Heart right ventricle (tissue), 16 donors: ENCODE results near the gene ARHGEF37. TPM values are rescaled to one million over a fixed set of nuclear protein-coding genes. Genes with fewer than 3 reads are reported as not detected.

Experiments
- ATAC-seq, 8 donors: fragments of 200-7000 bp; cut with Tn5 transposase; one replicate each; pipeline ENCODE4 v1.9.1; 2020; ENCODE audit warnings: mild to moderate bottlenecking in 8 of 8, moderate library complexity in 8 of 8, moderate number of reproducible peaks in 1 of 8
- DNase-seq, 2 donors: peaks; one replicate each; pipeline ENCODE4 v3.0.0-alpha.2; 2020
- H3K27ac ChIP-seq, 10 donors: fragments of 200-600 bp; sonication (generic) in 2 of 10; one replicate each; pipeline versions ENCODE4 v1.5.0 to v1.8.0; 2020 to 2022; ENCODE audit warnings: mild to moderate bottlenecking in 3 of 10
- H3K27me3 ChIP-seq, 7 donors: fragments of 200-600 bp; one replicate each; pipeline ENCODE4 v1.8.0; 2021 to 2022; ENCODE audit warnings: mild to moderate bottlenecking in 2 of 7
- H3K36me3 ChIP-seq, 9 donors: fragments of 200-600 bp; sonication (generic) in 1 of 9; one replicate each; pipeline versions ENCODE4 v1.5.0 to v1.8.0; 2020 to 2022; ENCODE audit warnings: mild to moderate bottlenecking in 2 of 9
- H3K4me1 ChIP-seq, 9 donors: fragments of 200-600 bp; sonication (generic) in 1 of 9; one replicate each; pipeline versions ENCODE4 v1.5.0 to v1.8.0; 2020 to 2022; ENCODE audit warnings: mild to moderate bottlenecking in 4 of 9
- H3K4me3 ChIP-seq, 10 donors: fragments of 200-600 bp; sonication (generic) in 2 of 10; one replicate each; pipeline versions ENCODE4 v1.5.0 to v1.8.0; 2020 to 2022; ENCODE audit warnings: mild to moderate bottlenecking in 7 of 10, moderate library complexity in 2 of 10
- H3K9me3 ChIP-seq, 11 donors: fragments of 200-600 bp in 10 of 11; sonication (generic) in 2 of 11; one replicate each; pipeline versions ENCODE4 v1.5.0 to v1.8.0; 2013 to 2022; ENCODE audit warnings: mild to moderate bottlenecking in 2 of 11, control low read depth in 1 of 11, moderate library complexity in 1 of 11
- WGBS, 2 donors: extraction: QIAGEN DNeasy Blood & Tissue Kit; methylation state at CpG; one replicate each; pipeline ENCODE4 v1.1.7; 2013; ENCODE audit warnings: inconsistent platforms in 1 of 2; 5-methylcytosine and 5-hydroxymethylcytosine counted together
- intact Hi-C, 10 donors: fragments of 100-400 bp; cut with DNase I; formaldehyde crosslinking; loops; one replicate each; pipeline versions ENCODE4 v1.11.1 to v1.14.2; 2022
- polyA plus RNA-seq, 2 donors: library from polyadenylated mRNA; stranded (reverse); fragments of 200-250 nt; gene quantifications; one replicate each; pipeline ENCODE4 v1.2.3, GENCODE V29; 2013
- total RNA-seq, 10 donors: library from RNA; stranded (reverse); fragmentation: NEBNext Ultra II Directional in 3 of 10; extraction: Animal tissue kit (Norgen Biotek cat#: 25700) in 3 of 10; gene quantifications; one replicate each; pipeline versions ENCODE4 v1.2.1 to v1.2.4, GENCODE V29; 2021 to 2023
- TF ChIP-seq, protein P1 (sequence below), 9 donors: fragments of 200-600 bp; sonication (generic) in 2 of 9; IDR thresholded peaks; one replicate each; pipeline versions ENCODE4 v1.5.0 to v1.8.0; 2021 to 2022; ENCODE audit warnings: antibody characterized with exemption in 9 of 9, mild to moderate bottlenecking in 5 of 9, moderate library complexity in 1 of 9
- donor health status: Arrhythmogenic right ventricular cardiomyopathy.
- donor health status: ischemic (EF 13 %, LVEDD 7.1; RV severe dilation, severe dysfunction).
- donor health status: healthy with polysubstance abuse.
- donor health status: DM: no; HTN: yes; CAD: no.
- donor health status: DM: no; HTN: no; CAD: no.
- donor health status: ischemic (EF 25% LVEDD 6.9; RV normal size, moderate dysfunction).
- donor health status: ischemic (EF 25% LVEDD 5.7; RV mildly dilated, moderate dysfunction).
- donor health status: healthy.
- donor health status: DM: yes; HTN: yes; CAD: no.
- donor health status: Ischemic cardiomyopathy.
- donor health status: ischemic (EF 35%, LVEDD 5.7; RV mildly dilated, moderate dysfunction).
- donor health status: nonischemic (EF 11% LVEDD 7.7; RV severe dilation, severe dysfunction).
- donor health status: DM: yes; HTN: yes; CAD: no.
- donor health status: PGD.
- donor health status: ischemic (EF 29% LVEDD 5.4; RV normal size, mild dysfunction).
- donor health status: nonischemic (EF 23%, LVEDD 6.1; RV moderate dilation, normal function).

Gene ARHGEF37
- total and polyA plus RNA-seq, 12 donors, result 4.5 to 31.8 (median 17.1) TPM

GRCh38 chr5:149632311-149633251, 51.3 kb downstream of the ARHGEF37 start:
- H3K36me3 ChIP-seq, result peaks cover 0 to 54% (median 3%) of the 10 kb centered on the region in 9 donors
- intact Hi-C loops, result loop anchor here in 2 of 10 donors (5.0 to 10.0 kb wide), 2 partner anchors 332 to 360 kb away; partner anchors contain the start of gene SLC26A2 (in 1 of the 2)
- peaks cover 4 to 28% (median 11%) of the 10 kb centered on the region in 9 donors for H3K4me1 ChIP-seq
- DNase-seq, result no peak
- peak overlapping the region in 4 of 10 donors; percentile 5 to 45 (median 10) for H3K27ac ChIP-seq
- TF ChIP-seq, protein P1, sequence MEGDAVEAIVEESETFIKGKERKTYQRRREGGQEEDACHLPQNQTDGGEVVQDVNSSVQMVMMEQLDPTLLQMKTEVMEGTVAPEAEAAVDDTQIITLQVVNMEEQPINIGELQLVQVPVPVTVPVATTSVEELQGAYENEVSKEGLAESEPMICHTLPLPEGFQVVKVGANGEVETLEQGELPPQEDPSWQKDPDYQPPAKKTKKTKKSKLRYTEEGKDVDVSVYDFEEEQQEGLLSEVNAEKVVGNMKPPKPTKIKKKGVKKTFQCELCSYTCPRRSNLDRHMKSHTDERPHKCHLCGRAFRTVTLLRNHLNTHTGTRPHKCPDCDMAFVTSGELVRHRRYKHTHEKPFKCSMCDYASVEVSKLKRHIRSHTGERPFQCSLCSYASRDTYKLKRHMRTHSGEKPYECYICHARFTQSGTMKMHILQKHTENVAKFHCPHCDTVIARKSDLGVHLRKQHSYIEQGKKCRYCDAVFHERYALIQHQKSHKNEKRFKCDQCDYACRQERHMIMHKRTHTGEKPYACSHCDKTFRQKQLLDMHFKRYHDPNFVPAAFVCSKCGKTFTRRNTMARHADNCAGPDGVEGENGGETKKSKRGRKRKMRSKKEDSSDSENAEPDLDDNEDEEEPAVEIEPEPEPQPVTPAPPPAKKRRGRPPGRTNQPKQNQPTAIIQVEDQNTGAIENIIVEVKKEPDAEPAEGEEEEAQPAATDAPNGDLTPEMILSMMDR (IDR thresholded peaks at IDR 0.05), result no peak
- no peaks in the 10 kb centered on the region for H3K27me3 ChIP-seq
- peak in 6 of 8 donors; percentile 31 to 62 (median 40) for ATAC-seq
- H3K9me3 ChIP-seq, result no peaks in the 10 kb centered on the region
- WGBS, 2 donors, result 71 to 73% methylated on average over 12 of the region's 12 CpGs
- no peak overlapping the region for H3K4me3 ChIP-seq

GRCh38 chr5:149633476-149634350, 52.4 kb downstream of the ARHGEF37 start:
- Histone ChIP-seq H3K36me3 (peaks cover 0 to 42% (median 0%) of the 10 kb centered on the region in 9 donors), H3K4me1 (peaks cover 4 to 28% (median 11%) of the 10 kb centered on the region in 9 donors), H3K4me3 (no peak overlapping the region), H3K27me3 (no peaks in the 10 kb centered on the region), H3K9me3 (no peaks in the 10 kb centered on the region), H3K27ac (no peak overlapping the region)
- ATAC-seq (no peak), DNase-seq (no peak)
- TF ChIP-seq, protein P1 (IDR thresholded peaks at IDR 0.05), result no peak
- 76 to 80% methylated on average over 8 of the region's 8 CpGs for WGBS, 2 donors
- intact Hi-C loops, result loop anchor here in 2 of 10 donors (5.0 to 10.0 kb wide), 2 partner anchors 331 to 359 kb away; partner anchors contain the start of gene SLC26A2 (in 1 of the 2)

DNA sequence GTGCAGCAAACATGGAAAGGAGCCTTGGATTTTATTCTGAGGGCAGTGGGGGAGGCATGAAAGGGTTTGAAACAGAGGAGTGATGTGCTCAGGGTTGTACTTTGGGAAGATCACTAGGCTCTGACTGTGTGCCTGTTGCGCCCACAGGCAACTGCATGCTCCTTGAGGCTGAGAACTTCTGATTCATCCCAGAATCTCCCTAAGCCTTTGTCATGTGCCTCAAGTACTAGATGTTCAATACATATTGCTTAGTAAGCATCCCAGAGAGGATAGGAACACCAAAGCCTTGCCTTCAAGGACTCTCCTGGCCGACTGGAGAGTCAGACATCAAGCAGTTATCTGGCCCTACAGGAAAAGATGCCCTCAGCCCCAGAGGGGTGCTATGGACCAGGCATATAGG, 54.1 kb downstream of the ARHGEF37 start:
- intact Hi-C loops, result loop anchor here in 8 of 10 donors (5.0 to 10.0 kb wide), 7 partner anchors 192 to 357 kb away; partner anchors contain the start of gene SLC26A2 (in 2 of the 8)
- DNase-seq (no peak), ATAC-seq (no peak)
- Histone ChIP-seq H3K27ac (no peak overlapping the region), H3K4me1 (peaks cover 12 to 41% (median 23%) of the 10 kb centered on the region in 9 donors), H3K27me3 (no peaks in the 10 kb centered on the region), H3K4me3 (no peak overlapping the region), H3K9me3 (no peaks in the 10 kb centered on the region), H3K36me3 (peaks cover 0 to 25% (median 0%) of the 10 kb centered on the region in 9 donors)
- TF ChIP-seq, protein P1 (IDR thresholded peaks at IDR 0.05), result no peak
- WGBS, 2 donors, result 85 to 89% methylated on average over 2 of the region's 2 CpGs
